Right lobe of liver (tissue), 4 donors: ENCODE results near the gene SLC24A3.

ENCODE experiments used
- POLR2A ChIP-seq: fragments of 450-650 bp; IDR thresholded peaks from one replicate; pipeline ENCODE4 v1.6.1; 2017; ENCODE audit warnings: antibody characterized with exemption, mild to moderate bottlenecking
- TF ChIP-seq, protein P1 (sequence below), 4 donors: fragments of 200-600 bp in 3 of 4; fragments of 450-650 bp in 1 of 4; IDR thresholded peaks; one replicate each; pipeline versions ENCODE4 v1.5.1 to v1.8.0; 2016 to 2022; ENCODE audit warnings: antibody characterized with exemption in 4 of 4, mild to moderate bottlenecking in 2 of 4
- donor health status: DM: no; HTN: no; CAD: no.
- donor health status: DM: no; HTN: no; CAD: no.
- donor health status: DM: no; HTN: yes; CAD: no.

DNA sequence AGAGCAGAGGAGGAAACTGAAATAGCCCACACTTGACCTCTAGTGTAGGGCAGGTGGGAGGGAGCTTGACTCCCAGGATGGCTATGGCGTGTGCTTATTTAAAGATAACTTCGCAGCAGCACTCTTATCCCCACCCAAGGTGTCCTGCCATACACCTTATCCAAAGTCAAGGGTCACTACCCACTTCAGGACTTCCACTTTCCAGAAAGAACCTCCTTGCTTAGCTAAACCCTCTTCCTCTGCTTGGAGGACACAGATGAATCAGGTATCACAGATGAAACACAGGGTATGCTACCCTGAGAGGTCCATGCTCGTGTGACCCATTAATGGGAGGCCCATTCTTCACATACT is 547.9 kb downstream of the SLC24A3 start:
- TF ChIP-seq, protein P1, sequence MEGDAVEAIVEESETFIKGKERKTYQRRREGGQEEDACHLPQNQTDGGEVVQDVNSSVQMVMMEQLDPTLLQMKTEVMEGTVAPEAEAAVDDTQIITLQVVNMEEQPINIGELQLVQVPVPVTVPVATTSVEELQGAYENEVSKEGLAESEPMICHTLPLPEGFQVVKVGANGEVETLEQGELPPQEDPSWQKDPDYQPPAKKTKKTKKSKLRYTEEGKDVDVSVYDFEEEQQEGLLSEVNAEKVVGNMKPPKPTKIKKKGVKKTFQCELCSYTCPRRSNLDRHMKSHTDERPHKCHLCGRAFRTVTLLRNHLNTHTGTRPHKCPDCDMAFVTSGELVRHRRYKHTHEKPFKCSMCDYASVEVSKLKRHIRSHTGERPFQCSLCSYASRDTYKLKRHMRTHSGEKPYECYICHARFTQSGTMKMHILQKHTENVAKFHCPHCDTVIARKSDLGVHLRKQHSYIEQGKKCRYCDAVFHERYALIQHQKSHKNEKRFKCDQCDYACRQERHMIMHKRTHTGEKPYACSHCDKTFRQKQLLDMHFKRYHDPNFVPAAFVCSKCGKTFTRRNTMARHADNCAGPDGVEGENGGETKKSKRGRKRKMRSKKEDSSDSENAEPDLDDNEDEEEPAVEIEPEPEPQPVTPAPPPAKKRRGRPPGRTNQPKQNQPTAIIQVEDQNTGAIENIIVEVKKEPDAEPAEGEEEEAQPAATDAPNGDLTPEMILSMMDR (IDR thresholded peaks at IDR 0.05): no peak
- TF ChIP-seq POLR2A: no peak
